Esophagus muscularis mucosa (tissue), 4 donors: Measurements from ENCODE around the gene IFNE. TPM values are rescaled to one million over a fixed set of nuclear protein-coding genes. Genes with fewer than 3 reads are reported as not detected.
"Not testable (repeated sequence)": the region's sequence is repeated elsewhere in the genome, so short reads cannot be mapped to it uniquely, and the experiment has no call there.

Experiments
- DNase-seq: peaks from one replicate; pipeline ENCODE4 v3.0.0-alpha.2; 2017; ENCODE audit errors: extremely low spot score
- H3K27ac ChIP-seq, 4 donors: fragments of 200-600 bp; sonication (generic); replicated peaks in 1 of 4; 1 replicate in 3 of 4; 2 replicates in 1 of 4; pipeline ENCODE4 v1.5.1; 2016 to 2019; ENCODE audit warnings: mild to moderate bottlenecking in 1 of 4
- H3K27me3 ChIP-seq, 4 donors: fragments of 200-600 bp; sonication (generic); one replicate each; pipeline versions ENCODE4 v1.5.1 to v1.6.0; 2016 to 2019
- H3K36me3 ChIP-seq, 4 donors: fragments of 200-600 bp; sonication (generic); one replicate each; pipeline ENCODE4 v1.5.1; 2016 to 2019
- H3K4me1 ChIP-seq, 4 donors: fragments of 200-600 bp; sonication (generic); one replicate each; pipeline ENCODE4 v1.5.1; 2016 to 2019
- H3K4me3 ChIP-seq, 4 donors: fragments of 200-600 bp; sonication (generic); 1 replicate in 2 of 4; 2 replicates in 2 of 4; pipeline ENCODE4 v1.5.1; 2016 to 2019; ENCODE audit warnings: mild to moderate bottlenecking in 4 of 4, moderate library complexity in 1 of 4
- H3K9me3 ChIP-seq, 4 donors: fragments of 200-600 bp; sonication (generic); 1 replicate in 3 of 4; 2 replicates in 1 of 4; pipeline ENCODE4 v1.5.1; 2016 to 2019
- EP300 ChIP-seq: sonication (generic); formaldehyde crosslinking; IDR thresholded peaks from one replicate; pipeline ENCODE4 v1.6.1; 2017; ENCODE audit warnings: antibody characterized with exemption
- POLR2A ChIP-seq: fragments of 450-650 bp; IDR thresholded peaks from one replicate; pipeline ENCODE4 v1.6.1; 2017; ENCODE audit warnings: antibody characterized with exemption, moderate library complexity, mild to moderate bottlenecking, low read depth
- POLR2AphosphoS5 ChIP-seq, 2 donors: sonication (generic); formaldehyde crosslinking; IDR thresholded peaks; one replicate each; pipeline ENCODE4 v1.6.1; 2017; ENCODE audit warnings: antibody characterized with exemption in 2 of 2
- WGBS: methylation state at CpG from one replicate; pipeline ENCODE4 v1.1.5; 2018; 5-methylcytosine and 5-hydroxymethylcytosine counted together
- intact Hi-C: fragments of 100-400 bp; cut with DNase I; formaldehyde crosslinking; loops from one replicate; pipeline ENCODE4 v1.15.1; 2023
- total RNA-seq, 4 donors: library from RNA; depleted of rRNA; stranded (reverse); fragments of >200 nt; gene quantifications; one replicate each; pipeline versions ENCODE4 v1.1.0 to v1.2.1, GENCODE V29; 2016
- TF ChIP-seq, protein P1 (sequence below), 3 experiments: fragments of 200-600 bp in 2 of 3; fragments of 450-650 bp in 1 of 3; sonication (generic) in 2 of 3; IDR thresholded peaks; one replicate each; pipeline ENCODE4 v1.5.1; 2017 to 2019; ENCODE audit warnings: antibody characterized with exemption in 3 of 3, mild to moderate bottlenecking in 2 of 3, moderate library complexity in 1 of 3

IFNE gene
- total RNA-seq, 4 donors from 2014 or later: not detected

- Histone ChIP-seq H3K9me3 (no peaks in the 10 kb centered on the region), H3K27me3 (no peaks in the 10 kb centered on the region), H3K4me3 (no peak overlapping the region), H3K4me1 (no peaks in the 10 kb centered on the region), H3K36me3 (no peaks in the 10 kb centered on the region), H3K27ac (no peak overlapping the region)
- TF ChIP-seq POLR2AphosphoS5 (IDR thresholded peaks at IDR 0.05) (no peak), EP300 (no peak), POLR2A (no peak)
- TF ChIP-seq, protein P1, sequence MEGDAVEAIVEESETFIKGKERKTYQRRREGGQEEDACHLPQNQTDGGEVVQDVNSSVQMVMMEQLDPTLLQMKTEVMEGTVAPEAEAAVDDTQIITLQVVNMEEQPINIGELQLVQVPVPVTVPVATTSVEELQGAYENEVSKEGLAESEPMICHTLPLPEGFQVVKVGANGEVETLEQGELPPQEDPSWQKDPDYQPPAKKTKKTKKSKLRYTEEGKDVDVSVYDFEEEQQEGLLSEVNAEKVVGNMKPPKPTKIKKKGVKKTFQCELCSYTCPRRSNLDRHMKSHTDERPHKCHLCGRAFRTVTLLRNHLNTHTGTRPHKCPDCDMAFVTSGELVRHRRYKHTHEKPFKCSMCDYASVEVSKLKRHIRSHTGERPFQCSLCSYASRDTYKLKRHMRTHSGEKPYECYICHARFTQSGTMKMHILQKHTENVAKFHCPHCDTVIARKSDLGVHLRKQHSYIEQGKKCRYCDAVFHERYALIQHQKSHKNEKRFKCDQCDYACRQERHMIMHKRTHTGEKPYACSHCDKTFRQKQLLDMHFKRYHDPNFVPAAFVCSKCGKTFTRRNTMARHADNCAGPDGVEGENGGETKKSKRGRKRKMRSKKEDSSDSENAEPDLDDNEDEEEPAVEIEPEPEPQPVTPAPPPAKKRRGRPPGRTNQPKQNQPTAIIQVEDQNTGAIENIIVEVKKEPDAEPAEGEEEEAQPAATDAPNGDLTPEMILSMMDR (IDR thresholded peaks at IDR 0.05): no peak
- 67% methylated on average over 4 of the region's 4 CpGs for WGBS
- intact Hi-C loops: loop anchor here (5.0 kb wide), 1 partner anchor 134 kb away; no protein-coding TSS in a partner anchor
- DNase-seq: no peak
Observed at GRCh38 chr9:21450733-21451394, 31.2 kb downstream of the IFNE start.

DNA sequence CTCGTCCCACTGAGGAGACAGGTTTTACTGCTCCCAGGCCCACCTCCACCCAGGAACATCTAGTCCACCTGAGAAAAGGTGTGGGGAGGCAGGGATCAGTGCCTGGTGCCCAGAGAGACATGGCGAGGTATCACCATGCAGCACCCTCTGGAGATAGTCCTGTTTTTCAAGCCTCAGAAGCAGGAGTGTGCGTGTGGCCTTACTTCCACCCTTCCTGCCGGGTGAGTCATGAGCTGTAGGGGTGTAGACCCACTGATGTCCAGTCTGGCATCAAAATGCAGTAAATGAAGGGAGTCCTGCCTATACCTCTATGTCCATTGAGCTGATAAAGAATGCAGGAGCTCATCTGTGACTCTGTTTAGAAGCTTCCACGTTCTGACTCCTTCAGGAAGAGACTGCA is 32.8 kb downstream of the IFNE start:
- DNase-seq, H3K4me3 ChIP-seq, H3K27me3 ChIP-seq, H3K4me1 ChIP-seq, H3K27ac ChIP-seq, intact Hi-C loops, H3K36me3 ChIP-seq, H3K9me3 ChIP-seq: not testable (repeated sequence)
- whole genome bisulfite sequencing: 87% methylated on average over 3 of the region's 5 CpGs

DNA sequence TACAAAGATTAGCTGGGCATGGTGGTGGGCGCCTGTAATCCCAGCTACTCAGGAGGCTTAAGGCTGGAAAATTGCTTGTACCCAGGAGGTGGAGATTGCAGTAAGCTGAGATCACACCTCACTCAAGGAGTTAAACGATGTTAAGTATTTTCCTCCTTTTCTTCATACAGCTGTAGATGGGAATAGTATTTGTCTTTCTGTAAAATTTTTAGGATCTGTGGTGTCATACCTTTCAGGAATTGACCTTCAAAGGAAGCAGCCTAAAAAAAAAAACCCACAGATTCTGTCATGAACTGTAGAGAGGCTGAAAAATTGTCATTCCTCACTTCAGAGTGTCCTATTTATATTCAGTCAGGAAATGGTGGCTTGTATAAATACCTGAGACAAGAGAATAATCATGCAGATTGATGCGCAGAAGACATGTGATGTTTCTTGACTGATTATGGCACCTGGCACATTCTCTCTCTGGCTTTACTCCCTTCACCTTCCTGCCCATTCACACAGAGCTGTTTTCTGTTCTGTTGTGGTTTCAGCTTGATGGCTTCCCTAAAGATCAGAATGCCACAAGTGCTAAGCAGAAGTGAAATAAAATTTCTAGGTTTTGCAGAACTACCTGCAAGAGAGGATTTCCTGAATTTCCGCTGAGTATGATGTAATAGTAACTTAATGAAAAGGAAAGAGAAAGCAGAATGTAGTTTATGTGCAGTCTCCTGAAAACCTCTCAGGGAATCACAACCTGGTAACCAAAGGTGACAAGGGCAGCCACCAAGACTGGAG is 38.1 kb downstream of the IFNE start:
- H3K4me3 ChIP-seq: no peak overlapping the region

DNA sequence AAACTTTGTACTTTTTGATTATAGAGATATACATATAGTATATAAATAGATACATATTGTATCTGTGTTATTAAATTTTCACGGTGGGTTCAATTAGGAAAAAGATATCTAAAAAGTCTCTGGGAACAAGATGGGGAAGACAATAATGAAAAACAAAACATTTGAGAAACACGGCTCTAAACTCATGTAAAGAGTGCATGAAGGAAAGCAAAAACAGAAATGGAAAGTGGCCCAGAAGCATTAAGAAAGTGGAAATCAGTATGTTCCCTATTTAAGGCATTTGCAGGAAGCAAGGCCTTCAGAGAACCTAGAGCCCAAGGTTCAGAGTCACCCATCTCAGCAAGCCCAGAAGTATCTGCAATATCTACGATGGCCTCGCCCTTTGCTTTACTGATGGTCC is 42.0 kb downstream of the IFNE start, which contains the start of gene IFNA1:
TSS of gene IFNA1 (plus strand) at position 301 of the 400 bp plus-strand sequence. CDS start at position 370, 69 bp downstream.
- TF ChIP-seq POLR2A: no peak
- TF ChIP-seq POLR2AphosphoS5 (IDR thresholded peaks at IDR 0.05): no peak
- TF ChIP-seq, protein P1 (IDR thresholded peaks at IDR 0.05): no peak
- no peak for TF ChIP-seq EP300
- intact Hi-C loops: no loop called here
- Histone ChIP-seq H3K36me3 (no peaks in the 10 kb centered on the region), H3K27ac (no peak within 1 kb of the TSS), H3K27me3 (no peaks in the 10 kb centered on the region), H3K4me1 (no peaks in the 10 kb centered on the region), H3K4me3 (no peak within 1 kb of the TSS), H3K9me3 (peaks cover 0 to 9% (median 7%) of the 10 kb centered on the region in 4 donors)
- DNase-seq: no peak
- 77% methylated on average over 2 of the region's 4 CpGs for WGBS

More for the DNA sequence above, 38.1 kb downstream of the IFNE start:
- H3K9me3 ChIP-seq: peaks cover 0 to 9% (median 7%) of the 10 kb centered on the region in 4 donors
- intact Hi-C loops: no loop called here
- no peak overlapping the region for H3K27ac ChIP-seq
- TF ChIP-seq EP300 (no peak), POLR2A (no peak), POLR2AphosphoS5 (IDR thresholded peaks at IDR 0.05) (no peak)
- TF ChIP-seq, protein P1 (IDR thresholded peaks at IDR 0.05): no peak
- H3K36me3 ChIP-seq: no peaks in the 10 kb centered on the region
- no peaks in the 10 kb centered on the region for H3K27me3 ChIP-seq
- no peaks in the 10 kb centered on the region for H3K4me1 ChIP-seq
- WGBS: 87% methylated on average over 4 of the region's 4 CpGs
- DNase-seq: no peak

DNA sequence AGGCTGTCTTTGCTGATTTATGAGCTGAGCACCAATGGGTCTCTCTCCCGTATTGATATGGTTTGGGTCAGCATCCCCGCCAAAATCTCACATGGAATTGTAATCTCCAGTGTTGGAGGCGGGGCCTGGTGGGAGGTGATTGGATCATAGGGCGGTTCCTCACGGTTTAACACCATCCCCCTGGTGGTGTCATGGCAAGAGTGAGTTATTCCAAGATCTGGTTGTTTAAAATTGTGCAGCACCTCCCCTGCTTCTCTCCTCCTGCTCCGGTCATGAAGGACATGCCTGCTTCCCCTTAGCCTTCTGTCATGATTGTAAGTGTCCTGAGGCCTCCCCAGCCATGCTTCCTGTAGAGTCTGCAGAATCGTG is 47.1 kb downstream of the IFNE start:
- H3K36me3 ChIP-seq, H3K27me3 ChIP-seq, H3K9me3 ChIP-seq, intact Hi-C loops, DNase-seq, H3K4me3 ChIP-seq, H3K27ac ChIP-seq, H3K4me1 ChIP-seq: not testable (repeated sequence)
- WGBS: 75% methylated on average over 7 of the region's 7 CpGs
